HG03108 (cell line): ENCODE results near the gene VPS16.
A peak's percentile ranks its signal among the peaks of the same experiment; 100 is the strongest.

Experiments
- ATAC-seq: cut with Tn5 transposase; IDR thresholded peaks from one replicate; pipeline ENCODE4 v1.9.1; 2021; ENCODE audit warnings: moderate library complexity; ENCODE audit not compliant: unreplicated experiment

VPS16 gene

DNA sequence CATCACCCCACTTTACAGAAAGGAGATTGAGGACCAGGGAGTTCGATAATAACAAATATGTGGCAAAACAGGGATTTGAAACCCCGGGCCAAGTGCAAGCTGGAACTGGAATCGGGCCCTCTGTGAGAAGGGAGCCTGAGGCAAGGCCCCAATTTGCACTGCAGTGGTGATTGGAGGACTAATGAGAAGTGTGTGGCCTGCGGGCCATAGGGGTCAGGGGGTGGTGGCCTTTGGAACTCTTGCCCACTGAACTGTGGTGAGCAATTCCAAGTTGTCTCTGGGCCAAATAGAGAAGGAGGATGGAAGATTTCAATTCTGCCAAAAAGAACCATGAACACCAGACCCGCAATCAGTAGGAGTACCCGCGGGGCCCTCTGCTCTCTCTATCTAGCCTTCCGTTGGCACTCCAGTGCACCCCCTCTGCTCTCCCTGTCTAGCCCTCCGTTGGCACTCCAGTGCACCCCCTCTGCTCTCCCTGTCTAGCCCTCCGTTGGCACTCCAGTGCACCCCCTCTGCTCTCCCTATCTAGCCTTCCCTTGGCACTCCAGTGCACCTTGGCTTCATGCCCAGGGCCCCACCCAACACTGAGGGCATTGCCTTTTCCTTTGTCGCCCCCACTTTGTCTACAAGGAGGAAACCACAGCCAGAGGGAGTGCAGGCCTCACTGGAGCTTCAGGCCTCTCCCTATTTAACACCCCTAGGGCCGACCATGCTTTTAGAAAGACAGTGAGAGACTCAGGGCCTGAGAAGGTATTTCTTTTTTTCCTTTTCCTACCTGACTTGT, 26.7 kb downstream of the VPS16 start:
- ATAC-seq = no peak

- no peak for ATAC-seq
Observed at GRCh38 chr20:2869381-2869780, 28.8 kb downstream of the VPS16 start.

GRCh38 chr20:2871111-2871465, 30.5 kb downstream of the VPS16 start:
- no peak for ATAC-seq

- ATAC-seq = no peak
Observed at GRCh38 chr20:2871661-2872458, 31.3 kb downstream of the VPS16 start.

- ATAC-seq = no peak
Observed at GRCh38 chr20:2872459-2873009, 32.0 kb downstream of the VPS16 start.

GRCh38 chr20:2873010-2873746, 32.6 kb downstream of the VPS16 start, which contains the start of gene PTPRA:
TSS of gene PTPRA (plus strand) at chr20:2873481. CDS start at chr20:2964278, 90,797 bp downstream.
- ATAC-seq = peak; percentile 93

DNA sequence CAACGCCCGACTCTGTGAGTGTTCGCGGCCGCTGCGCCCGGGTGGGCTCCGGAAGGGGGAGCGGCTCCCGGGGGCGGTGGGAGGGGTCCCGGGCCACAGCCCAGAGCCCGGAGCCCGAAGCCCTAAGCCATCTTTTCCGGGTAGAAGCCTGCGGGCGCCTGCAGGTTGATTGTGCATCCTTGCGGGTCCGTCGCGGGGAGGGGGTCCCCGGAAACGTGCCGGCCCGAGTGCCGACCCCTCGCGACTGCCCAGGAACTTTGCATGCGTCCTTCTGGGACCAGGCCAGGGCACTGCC, 33.1 kb downstream of the VPS16 start:
- ATAC-seq = peak; percentile 33

- ATAC-seq = no peak
Observed at GRCh38 chr20:2874456-2874855, 33.9 kb downstream of the VPS16 start.

- ATAC-seq = no peak
Observed at GRCh38 chr20:2875690-2876203, 35.2 kb downstream of the VPS16 start.

DNA sequence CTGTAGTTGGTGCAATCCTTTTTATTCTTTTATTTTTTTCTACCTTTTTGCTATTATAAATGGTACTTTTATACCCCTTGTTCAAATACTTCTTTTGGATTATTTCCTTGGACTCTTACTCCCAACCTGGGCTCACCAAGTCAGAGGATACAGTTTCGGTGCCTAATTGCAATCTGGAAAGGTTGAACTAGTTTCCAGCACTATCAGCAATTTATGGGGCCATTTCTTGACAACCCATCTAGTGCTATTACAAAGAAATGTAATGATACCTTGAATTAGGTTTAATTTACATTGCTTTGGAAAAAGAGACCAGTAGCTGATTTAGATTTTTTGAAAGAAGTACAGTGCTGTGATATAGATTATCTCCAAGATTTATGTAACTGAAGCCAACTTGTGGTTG, 38.0 kb downstream of the VPS16 start:
- ATAC-seq = no peak

GRCh38 chr20:2879146-2879545, 38.6 kb downstream of the VPS16 start:
- ATAC-seq = no peak

GRCh38 chr20:2880650-2881049, 40.1 kb downstream of the VPS16 start:
- no peak for ATAC-seq

GRCh38 chr20:2883726-2884637, 43.4 kb downstream of the VPS16 start:
- ATAC-seq = no peak

DNA sequence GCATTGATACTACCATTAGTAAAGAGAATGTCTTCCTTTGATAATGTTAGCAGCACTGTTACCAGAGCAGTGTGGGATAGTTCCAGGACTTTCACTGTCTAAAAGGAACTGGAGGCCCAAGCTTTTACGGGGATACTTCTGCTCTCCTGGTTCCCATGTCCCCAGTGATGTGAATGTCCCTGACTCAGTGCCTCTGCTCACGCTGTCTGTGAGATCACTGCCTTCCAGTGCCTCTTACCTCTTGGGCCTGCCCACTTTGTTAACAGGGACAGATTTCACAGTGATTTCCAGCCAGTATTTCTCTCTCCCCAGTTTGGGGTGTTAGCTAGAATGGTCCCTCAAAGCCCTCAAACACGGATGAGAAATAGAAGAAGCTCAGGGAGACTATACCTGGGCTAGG, 47.2 kb downstream of the VPS16 start:
- ATAC-seq = no peak

GRCh38 chr20:2888224-2888955, 47.8 kb downstream of the VPS16 start:
- no peak for ATAC-seq

GRCh38 chr20:2889209-2889608, 48.7 kb downstream of the VPS16 start:
- no peak for ATAC-seq

GRCh38 chr20:2889797-2890196, 49.3 kb downstream of the VPS16 start:
- no peak for ATAC-seq

DNA sequence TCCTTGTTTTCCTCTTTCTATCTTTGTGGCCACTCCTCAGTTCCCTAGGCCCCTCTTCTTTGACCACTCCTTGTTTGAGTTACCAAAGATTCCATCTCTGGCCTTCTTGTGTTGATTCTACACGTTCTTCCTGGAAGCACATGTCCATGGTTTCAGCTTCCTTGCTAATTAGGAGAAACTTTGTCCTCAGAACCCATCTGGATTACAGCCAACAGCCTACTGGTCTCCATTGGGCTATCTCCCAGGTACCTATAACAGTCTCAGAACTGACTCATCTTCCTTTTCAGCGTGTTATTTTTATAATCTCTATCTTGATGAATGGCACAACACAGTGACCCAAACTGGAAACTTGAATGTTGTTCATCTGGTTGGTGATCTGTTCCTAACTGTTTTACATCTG, 50.2 kb downstream of the VPS16 start:
- ATAC-seq = no peak

DNA sequence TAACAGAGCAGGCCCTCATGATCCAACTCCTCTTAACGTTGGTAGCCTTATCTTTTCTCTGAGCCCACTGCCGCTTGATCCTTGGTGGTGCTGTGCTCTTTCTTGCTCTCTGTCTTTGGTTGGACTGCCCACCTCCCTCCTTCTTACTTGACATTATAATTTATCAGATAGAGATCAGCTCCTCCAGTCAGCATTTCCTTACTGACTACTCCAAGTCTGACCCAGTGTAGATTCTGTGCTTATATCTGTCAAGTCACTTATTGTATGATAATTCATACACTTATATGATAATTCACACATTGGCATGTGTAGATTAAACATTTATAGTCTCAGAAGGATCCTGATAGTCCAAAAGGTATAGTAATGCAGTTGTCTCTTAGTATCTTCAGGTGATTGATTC, 50.8 kb downstream of the VPS16 start:
- no peak for ATAC-seq

DNA sequence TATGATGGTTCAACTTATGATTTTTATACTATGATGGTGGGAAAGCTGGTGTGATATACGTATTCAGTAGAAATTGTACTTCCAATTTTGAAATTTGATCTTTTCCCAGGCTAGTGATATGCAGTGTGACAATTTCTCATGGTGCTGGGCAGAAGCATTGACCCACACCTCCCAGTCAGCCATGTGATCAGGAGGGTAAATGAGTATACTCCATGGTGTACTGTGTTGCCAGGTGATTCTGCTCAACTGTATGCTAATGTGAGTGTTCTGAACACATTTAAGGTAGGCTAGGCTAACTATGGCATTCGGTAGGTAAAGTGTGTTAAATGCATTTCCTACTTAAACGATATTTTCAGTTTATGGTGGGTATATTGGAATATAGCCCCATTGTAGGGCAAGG, 51.8 kb downstream of the VPS16 start:
- no peak for ATAC-seq
